SK-N-MC (cell line): ENCODE results near the gene SLC26A9.

Experiments
- EZH2 ChIP-seq: fragments of 200-600 bp; sonication (generic); IDR thresholded peaks from one replicate; pipeline ENCODE4 v1.6.1; 2017; ENCODE audit warnings: antibody characterized with exemption
- FOXP2 ChIP-seq: optimal IDR thresholded peaks from 2 replicates; pipeline ENCODE3; 2011; ENCODE audit warnings: mild to moderate bottlenecking, moderate library complexity; ENCODE audit not compliant: insufficient read depth; ENCODE audit errors: extremely low read length, control extremely low read depth
- POLR2AphosphoS5 ChIP-seq: IDR thresholded peaks from 2 replicates; pipeline ENCODE4 v1.6.1; 2012; ENCODE audit warnings: mild to moderate bottlenecking, low read depth, low read length, borderline replicate concordance

DNA sequence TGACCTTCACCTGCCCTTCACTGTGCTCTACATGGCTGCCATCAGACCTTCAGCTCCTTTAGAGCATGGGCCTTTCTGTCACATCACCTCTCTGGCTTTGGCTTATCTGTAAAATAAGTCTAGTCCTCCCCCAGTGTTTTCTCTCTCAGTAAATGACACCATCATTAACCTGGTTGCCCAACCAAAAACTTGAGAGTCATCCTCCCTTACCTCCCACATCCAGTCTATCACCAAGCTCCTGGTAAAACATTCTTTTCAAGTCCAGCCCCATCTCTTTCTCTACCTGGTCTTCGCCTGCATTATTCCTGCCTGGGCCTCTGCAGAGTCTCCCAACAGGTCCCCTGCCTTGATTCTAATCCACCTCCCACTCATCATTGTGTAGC is 13.1 kb downstream of the SLC26A9 start:
- no peak for TF ChIP-seq POLR2AphosphoS5
- TF ChIP-seq EZH2, result no peak
- TF ChIP-seq FOXP2, result no peak
